ENCODE results near the gene HOXA13.
A peak's percentile ranks its signal among the peaks of the same experiment; 100 is the strongest.

The HOXA13 gene

GRCh38 chr7:27199849-27200760 lies at the start of gene HOXA13:
HOXA13 (minus strand) TSS chr7:27200091; CDS start chr7:27200077, 14 bp downstream.
- peak; percentile 90 for DNase-seq
- in situ Hi-C loops (cut with MboI; ENCODE audit: low pct_unique_long_range_greater_than_20kb, low sequenced_read_pairs): loop anchor here (25.0 kb wide), 1 partner anchor 838 kb away; no protein-coding TSS in a partner anchor

- in situ Hi-C loops (cut with MboI; ENCODE audit: low pct_unique_long_range_greater_than_20kb, low sequenced_read_pairs): loop anchor here (25.0 kb wide), 1 partner anchor 338 kb away; no protein-coding TSS in a partner anchor
- DNase-seq: peak; percentile 76
Observed at GRCh38 chr7:27248911-27249723, 49.2 kb upstream of the HOXA13 start.

- in situ Hi-C loops (cut with MboI; ENCODE audit: low pct_unique_long_range_greater_than_20kb, low sequenced_read_pairs): loop anchor here (25.0 kb wide), 1 partner anchor 339 kb away; no protein-coding TSS in a partner anchor
- DNase-seq: no peak
Observed at GRCh38 chr7:27248427-27248806, 48.5 kb upstream of the HOXA13 start.

GRCh38 chr7:27247452-27248426 lies 47.8 kb upstream of the HOXA13 start:
- in situ Hi-C loops (cut with MboI; ENCODE audit: low pct_unique_long_range_greater_than_20kb, low sequenced_read_pairs): loop anchor here (25.0 kb wide), 1 partner anchor 340 kb away; no protein-coding TSS in a partner anchor
- no peak for DNase-seq

GRCh38 chr7:27247000-27247399 lies 47.1 kb upstream of the HOXA13 start:
- DNase-seq: no peak
- in situ Hi-C loops (cut with MboI; ENCODE audit: low pct_unique_long_range_greater_than_20kb, low sequenced_read_pairs): loop anchor here (25.0 kb wide), 1 partner anchor 340 kb away; no protein-coding TSS in a partner anchor

GRCh38 chr7:27245798-27246691 lies 46.2 kb upstream of the HOXA13 start:
- in situ Hi-C loops (cut with MboI; ENCODE audit: low pct_unique_long_range_greater_than_20kb, low sequenced_read_pairs): loop anchor here (25.0 kb wide), 1 partner anchor 341 kb away; no protein-coding TSS in a partner anchor
- DNase-seq: peak; percentile 37

GRCh38 chr7:27245124-27245797 lies 45.4 kb upstream of the HOXA13 start:
- DNase-seq: no peak
- in situ Hi-C loops (cut with MboI; ENCODE audit: low pct_unique_long_range_greater_than_20kb, low sequenced_read_pairs): loop anchor here (25.0 kb wide), 1 partner anchor 342 kb away; no protein-coding TSS in a partner anchor

- in situ Hi-C loops (cut with MboI; ENCODE audit: low pct_unique_long_range_greater_than_20kb, low sequenced_read_pairs): loop anchor here (25.0 kb wide), 1 partner anchor 343 kb away; no protein-coding TSS in a partner anchor
- DNase-seq: no peak
Observed at GRCh38 chr7:27244488-27245123, 44.7 kb upstream of the HOXA13 start.

GRCh38 chr7:27243340-27244163 lies 43.7 kb upstream of the HOXA13 start:
- in situ Hi-C loops (cut with MboI; ENCODE audit: low pct_unique_long_range_greater_than_20kb, low sequenced_read_pairs): loop anchor here (25.0 kb wide), 1 partner anchor 344 kb away; no protein-coding TSS in a partner anchor
- DNase-seq: no peak

- DNase-seq: peak; percentile 45
- in situ Hi-C loops (cut with MboI; ENCODE audit: low pct_unique_long_range_greater_than_20kb, low sequenced_read_pairs): loop anchor here (25.0 kb wide), 1 partner anchor 345 kb away; no protein-coding TSS in a partner anchor
Observed at GRCh38 chr7:27242555-27243339, 42.9 kb upstream of the HOXA13 start, which contains the start of gene EVX1. EVX1 (plus strand) TSS chr7:27242802; CDS start chr7:27243031, 229 bp downstream.

GRCh38 chr7:27242154-27242553 lies 42.3 kb upstream of the HOXA13 start:
- DNase-seq: peak; percentile 34
- in situ Hi-C loops (cut with MboI; ENCODE audit: low pct_unique_long_range_greater_than_20kb, low sequenced_read_pairs): loop anchor here (25.0 kb wide), 1 partner anchor 345 kb away; no protein-coding TSS in a partner anchor

- DNase-seq: no peak
- in situ Hi-C loops (cut with MboI; ENCODE audit: low pct_unique_long_range_greater_than_20kb, low sequenced_read_pairs): loop anchor here (25.0 kb wide), 1 partner anchor 346 kb away; no protein-coding TSS in a partner anchor
Observed at GRCh38 chr7:27241189-27242056, 41.5 kb upstream of the HOXA13 start.

GRCh38 chr7:27240015-27240731 lies 40.3 kb upstream of the HOXA13 start:
- no peak for DNase-seq
- in situ Hi-C loops (cut with MboI; ENCODE audit: low pct_unique_long_range_greater_than_20kb, low sequenced_read_pairs): loop anchor here (25.0 kb wide), 1 partner anchor 347 kb away; no protein-coding TSS in a partner anchor
